HG03460 (cell line): Measurements from ENCODE around the gene SYTL1.

Source experiments
- ATAC-seq: cut with Tn5 transposase; IDR thresholded peaks from one replicate; pipeline ENCODE4 v1.9.1; 2021; ENCODE audit not compliant: unreplicated experiment

The SYTL1 gene

GRCh38 chr1:27341525-27342252 is at the start of gene SYTL1:
Gene SYTL1, plus strand, starts transcription at chr1:27342022. Its CDS starts 3,313 bp downstream, at chr1:27345335.
- ATAC-seq, result no peak

- ATAC-seq, result no peak
Observed at GRCh38 chr1:27292106-27292505, 49.7 kb upstream of the SYTL1 start.

GRCh38 chr1:27293915-27294314 is 47.9 kb upstream of the SYTL1 start:
- ATAC-seq, result no peak

GRCh38 chr1:27296773-27297291 is 45.0 kb upstream of the SYTL1 start:
- ATAC-seq, result no peak

- no peak for ATAC-seq
Observed at GRCh38 chr1:27297903-27298302, 43.9 kb upstream of the SYTL1 start.

GRCh38 chr1:27298632-27299384 is 43.0 kb upstream of the SYTL1 start:
- no peak for ATAC-seq

- no peak for ATAC-seq
Observed at GRCh38 chr1:27299385-27300271, 42.2 kb upstream of the SYTL1 start.

GRCh38 chr1:27300341-27301051 is 41.3 kb upstream of the SYTL1 start:
- no peak for ATAC-seq

GRCh38 chr1:27301052-27301422 is 40.8 kb upstream of the SYTL1 start:
- ATAC-seq, result no peak

- no peak for ATAC-seq
Observed at GRCh38 chr1:27301582-27302199, 40.1 kb upstream of the SYTL1 start.

- ATAC-seq, result no peak
Observed at GRCh38 chr1:27302612-27303011, 39.2 kb upstream of the SYTL1 start.

GRCh38 chr1:27303509-27303908 is 38.3 kb upstream of the SYTL1 start:
- ATAC-seq, result no peak

GRCh38 chr1:27306071-27306470 is 35.8 kb upstream of the SYTL1 start:
- ATAC-seq, result no peak

GRCh38 chr1:27306892-27307761 is 34.7 kb upstream of the SYTL1 start:
- no peak for ATAC-seq

- no peak for ATAC-seq
Observed at GRCh38 chr1:27307874-27308598, 33.8 kb upstream of the SYTL1 start.

GRCh38 chr1:27314169-27314568 is 27.7 kb upstream of the SYTL1 start:
- no peak for ATAC-seq

- ATAC-seq, result no peak
Observed at GRCh38 chr1:27314737-27315136, 27.1 kb upstream of the SYTL1 start.

GRCh38 chr1:27316860-27317259 is 25.0 kb upstream of the SYTL1 start:
- ATAC-seq, result no peak

GRCh38 chr1:27318136-27318535 is 23.7 kb upstream of the SYTL1 start:
- no peak for ATAC-seq
